Mesendoderm (in vitro differentiated cells): ENCODE data around the gene NXN.
"Not testable (repeated sequence)": the region's sequence is repeated elsewhere in the genome, so short reads cannot be mapped to it uniquely, and the experiment has no call there.

ENCODE experiments used
- DNase-seq: peaks from one replicate; pipeline ENCODE4 v3.0.0; 2013
- H2AK5ac ChIP-seq: 2 replicates; pipeline ENCODE4 v1.6.1; 2013; ENCODE audit warnings: low read length, inconsistent platforms
- H2BK120ac ChIP-seq: 2 replicates; pipeline ENCODE4 v1.6.1; 2013; ENCODE audit warnings: low read depth, mild to moderate bottlenecking, low read length, moderate library complexity, mixed read lengths
- H2BK15ac ChIP-seq: replicated peaks from 2 replicates; pipeline ENCODE4 v1.6.1; 2013; ENCODE audit warnings: low read depth, mild to moderate bottlenecking, moderate library complexity
- H2BK5ac ChIP-seq: 2 replicates; pipeline ENCODE4 v1.6.1; 2013; ENCODE audit warnings: low read length, inconsistent platforms
- H3K18ac ChIP-seq: 2 replicates; pipeline ENCODE4 v1.6.1; 2013; ENCODE audit warnings: mild to moderate bottlenecking, low read length, mixed read lengths
- H3K23ac ChIP-seq: one replicate; pipeline ENCODE4 v1.6.1; 2013; ENCODE audit warnings: low read length
- H3K27ac ChIP-seq: 2 replicates; pipeline ENCODE4 v1.5.1; 2013; ENCODE audit warnings: low read depth, mild to moderate bottlenecking, inconsistent platforms, low read length, moderate library complexity
- H3K27me3 ChIP-seq: 2 replicates; pipeline ENCODE4 v1.6.1; 2013; ENCODE audit warnings: low read length, control low read depth, mild to moderate bottlenecking, inconsistent platforms; ENCODE audit not compliant: insufficient read depth, poor library complexity
- H3K36me3 ChIP-seq: 2 replicates; pipeline ENCODE4 v1.6.1; 2013; ENCODE audit warnings: low read length, inconsistent platforms; ENCODE audit not compliant: control insufficient read depth, insufficient read depth
- H3K4ac ChIP-seq: one replicate; pipeline ENCODE4 v1.6.1; 2013; ENCODE audit warnings: low read depth, mild to moderate bottlenecking, low read length, moderate library complexity
- H3K4me1 ChIP-seq: 2 replicates; pipeline ENCODE4 v1.6.1; 2013; ENCODE audit warnings: low read depth, low read length, inconsistent platforms; ENCODE audit not compliant: control insufficient read depth
- H3K4me2 ChIP-seq: 2 replicates; pipeline ENCODE4 v1.6.1; 2013; ENCODE audit warnings: low read length
- H3K4me3 ChIP-seq: 2 replicates; pipeline ENCODE4 v1.5.1; 2013; ENCODE audit warnings: mild to moderate bottlenecking, low read length
- H3K56ac ChIP-seq: one replicate; pipeline ENCODE4 v1.6.1; 2013; ENCODE audit warnings: low read length
- H3K79me1 ChIP-seq: 2 replicates; pipeline ENCODE4 v1.6.1; 2013; ENCODE audit warnings: low read length, inconsistent platforms
- H3K79me2 ChIP-seq: 2 replicates; pipeline ENCODE4 v1.6.1; 2013; ENCODE audit warnings: mild to moderate bottlenecking, low read length; ENCODE audit not compliant: control insufficient read depth, insufficient read depth
- H3K9ac ChIP-seq: 2 replicates; pipeline ENCODE4 v1.6.1; 2013; ENCODE audit warnings: low read length, inconsistent platforms
- H4K5ac ChIP-seq: one replicate; pipeline ENCODE4 v1.6.1; 2013; ENCODE audit warnings: low read length
- H4K8ac ChIP-seq: one replicate; pipeline ENCODE4 v1.6.1; 2013; ENCODE audit warnings: low read depth, mild to moderate bottlenecking, control low read depth, low read length, moderate library complexity
- WGBS: extraction: QIAGEN DNeasy Blood & Tissue Kit; methylation state at CpG from one replicate; pipeline ENCODE4 v1.1.7; 2013; ENCODE audit warnings: low lambda C conversion rate, missing lambda C conversion rate; ENCODE audit not compliant: insufficient coverage; ENCODE audit errors: extremely low coverage; 5-methylcytosine and 5-hydroxymethylcytosine counted together

NXN gene

DNA sequence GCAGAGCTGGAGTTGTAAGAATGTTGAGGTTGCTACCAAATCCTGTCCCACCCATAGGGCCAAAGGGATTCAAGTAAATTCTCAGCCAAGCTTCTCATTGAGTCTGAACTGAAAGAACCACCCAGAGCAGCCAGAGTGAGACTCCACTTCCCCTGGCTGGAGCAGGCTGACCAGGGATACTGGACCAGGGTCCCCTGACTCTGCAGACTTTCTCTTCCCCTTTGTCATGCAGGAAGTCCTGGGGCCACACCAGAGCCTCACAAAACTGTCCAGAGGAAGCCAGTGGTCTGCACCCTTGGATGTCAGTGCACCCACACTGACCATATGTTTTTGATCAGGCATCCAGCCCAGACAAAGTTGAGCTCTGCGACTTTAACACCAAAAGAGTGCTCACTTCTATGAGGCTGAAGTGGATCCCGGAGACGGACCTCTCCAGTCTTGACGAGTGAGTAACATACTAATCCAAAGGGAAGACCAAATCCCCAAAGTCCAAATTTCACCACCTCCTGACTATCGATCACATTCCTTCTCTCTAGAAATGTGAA, 4.1 kb downstream of the NXN start:
- no peak for DNase-seq
- H3K4me3 ChIP-seq, result no peak overlapping the region

DNA sequence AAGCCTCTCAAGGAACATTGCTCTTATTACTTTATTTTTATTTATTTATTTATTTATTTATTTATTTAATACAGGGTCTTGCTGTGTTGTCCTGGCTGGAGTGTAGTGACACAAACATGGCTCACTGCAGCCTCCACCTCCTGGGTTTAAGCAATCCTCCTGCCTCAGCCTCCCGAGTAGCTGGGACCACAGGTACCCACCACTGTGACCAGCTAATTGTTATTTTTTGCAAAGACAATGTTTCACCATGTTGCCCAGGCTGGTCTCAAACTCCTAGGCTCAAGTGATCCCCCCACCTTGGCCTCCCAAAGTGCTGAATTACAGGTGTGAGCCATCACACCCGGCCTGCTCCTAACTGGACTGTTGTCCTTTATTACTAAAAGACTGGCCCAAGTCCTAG, 4.8 kb downstream of the NXN start:
- H3K4ac ChIP-seq, H3K79me1 ChIP-seq, H3K27me3 ChIP-seq, H2BK5ac ChIP-seq, H3K4me3 ChIP-seq, H3K9ac ChIP-seq, H3K36me3 ChIP-seq, H3K56ac ChIP-seq, H3K27ac ChIP-seq, DNase-seq, H3K4me2 ChIP-seq, H4K5ac ChIP-seq, H2BK120ac ChIP-seq, H3K4me1 ChIP-seq, H4K8ac ChIP-seq, H2BK15ac ChIP-seq, H3K23ac ChIP-seq, H2AK5ac ChIP-seq: not testable (repeated sequence)
- Histone ChIP-seq H3K79me2 (peaks cover 89% of the 10 kb centered on the region), H3K18ac (peak overlapping the region; percentile 28)
- no CpG with 5 or more reads among the region's 2 CpGs for WGBS

More for the DNA sequence above, 4.1 kb downstream of the NXN start:
- peak overlapping the region; percentile 51 for H3K9ac ChIP-seq
- H2BK120ac ChIP-seq, result no peak overlapping the region
- H3K27me3 ChIP-seq, result no peaks in the 10 kb centered on the region
- H3K56ac ChIP-seq, result peak overlapping the region; percentile 54
- H2BK15ac ChIP-seq, result no peak overlapping the region
- no peak overlapping the region for H3K4ac ChIP-seq
- H3K36me3 ChIP-seq, result no peaks in the 10 kb centered on the region
- H4K5ac ChIP-seq, result no peak overlapping the region
- H3K4me2 ChIP-seq, result peak overlapping the region; percentile 10
- H3K4me1 ChIP-seq, result peaks cover 6% of the 10 kb centered on the region
- H3K27ac ChIP-seq, result no peak overlapping the region
- no peak overlapping the region for H4K8ac ChIP-seq
- no CpG with 5 or more reads among the region's 5 CpGs for WGBS
- no peak overlapping the region for H2AK5ac ChIP-seq
- H2BK5ac ChIP-seq, result no peak overlapping the region
- peak overlapping the region; percentile 48 for H3K23ac ChIP-seq
- peak overlapping the region; percentile 28 for H3K18ac ChIP-seq
- H3K79me1 ChIP-seq, result peaks cover 4% of the 10 kb centered on the region
- H3K79me2 ChIP-seq, result peaks cover 82% of the 10 kb centered on the region

DNA sequence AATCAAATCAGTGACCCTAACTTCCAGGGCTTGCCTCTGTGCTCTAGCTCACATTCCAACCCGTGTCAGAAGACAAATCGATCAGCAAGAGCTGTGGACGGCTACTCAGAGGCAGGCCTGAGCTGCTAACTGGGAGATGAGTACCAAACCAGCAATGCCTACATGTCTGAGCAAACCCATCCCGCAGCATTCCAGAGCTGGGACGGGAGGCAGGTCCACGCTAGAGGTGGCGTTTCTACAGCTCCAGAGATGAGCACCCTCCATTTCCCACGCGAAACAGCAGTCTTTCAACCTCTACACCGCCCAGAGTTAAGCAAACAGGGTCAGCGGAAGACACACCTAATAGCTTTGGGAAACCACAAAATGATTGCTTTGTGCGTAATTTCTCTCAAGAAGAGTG, 6.5 kb downstream of the NXN start:
- H2BK15ac ChIP-seq, result no peak overlapping the region
- no peaks in the 10 kb centered on the region for H3K27me3 ChIP-seq
- no peaks in the 10 kb centered on the region for H3K36me3 ChIP-seq
- H3K4me1 ChIP-seq, result peaks cover 17% of the 10 kb centered on the region
- H3K79me1 ChIP-seq, result peaks cover 4% of the 10 kb centered on the region
- H2BK120ac ChIP-seq, result no peak overlapping the region
- no peak overlapping the region for H2AK5ac ChIP-seq
- no peak overlapping the region for H3K4me2 ChIP-seq
- H3K4me3 ChIP-seq, result no peak overlapping the region
- no peak overlapping the region for H4K8ac ChIP-seq
- H3K9ac ChIP-seq, result peak overlapping the region; percentile 0
- no peak overlapping the region for H3K27ac ChIP-seq
- no peak overlapping the region for H3K56ac ChIP-seq
- H3K23ac ChIP-seq, result no peak overlapping the region
- peak; percentile 89 for DNase-seq
- no peak overlapping the region for H3K4ac ChIP-seq
- no peak overlapping the region for H4K5ac ChIP-seq
- no CpG with 5 or more reads among the region's 12 CpGs for WGBS
- H3K18ac ChIP-seq, result no peak overlapping the region
- H2BK5ac ChIP-seq, result no peak overlapping the region
- H3K79me2 ChIP-seq, result peaks cover 94% of the 10 kb centered on the region

DNA sequence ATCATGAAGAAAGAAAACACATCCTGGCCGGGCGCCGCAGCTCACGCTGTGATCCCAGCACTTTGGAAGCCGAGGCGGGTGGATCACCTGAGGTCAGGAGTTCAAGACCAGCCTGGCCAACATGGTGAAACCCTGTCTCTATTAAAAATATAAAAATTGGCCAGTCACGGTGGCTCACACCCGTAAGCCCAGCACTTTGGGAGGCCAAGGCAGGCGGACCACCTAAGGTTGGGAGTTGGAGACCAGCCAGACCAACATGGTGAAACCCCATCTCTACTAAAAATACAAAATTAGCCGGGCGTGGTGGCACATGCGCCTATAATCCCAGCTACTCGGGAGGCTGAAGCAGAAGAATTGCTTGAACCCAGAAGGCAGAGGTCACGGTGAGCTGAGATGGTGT, 7.7 kb downstream of the NXN start:
- H4K5ac ChIP-seq, H2BK5ac ChIP-seq, H3K27me3 ChIP-seq, H3K27ac ChIP-seq, H3K4me3 ChIP-seq, H3K79me1 ChIP-seq, H3K4ac ChIP-seq, H3K36me3 ChIP-seq, H2BK15ac ChIP-seq, H3K9ac ChIP-seq, DNase-seq, H3K4me2 ChIP-seq, H3K56ac ChIP-seq, H3K23ac ChIP-seq, H3K18ac ChIP-seq, H4K8ac ChIP-seq, H2BK120ac ChIP-seq, H2AK5ac ChIP-seq: not testable (repeated sequence)
- H3K4me1 ChIP-seq, result peaks cover 15% of the 10 kb centered on the region
- WGBS, result no CpG with 5 or more reads among the region's 14 CpGs
- peaks cover 93% of the 10 kb centered on the region for H3K79me2 ChIP-seq

DNA sequence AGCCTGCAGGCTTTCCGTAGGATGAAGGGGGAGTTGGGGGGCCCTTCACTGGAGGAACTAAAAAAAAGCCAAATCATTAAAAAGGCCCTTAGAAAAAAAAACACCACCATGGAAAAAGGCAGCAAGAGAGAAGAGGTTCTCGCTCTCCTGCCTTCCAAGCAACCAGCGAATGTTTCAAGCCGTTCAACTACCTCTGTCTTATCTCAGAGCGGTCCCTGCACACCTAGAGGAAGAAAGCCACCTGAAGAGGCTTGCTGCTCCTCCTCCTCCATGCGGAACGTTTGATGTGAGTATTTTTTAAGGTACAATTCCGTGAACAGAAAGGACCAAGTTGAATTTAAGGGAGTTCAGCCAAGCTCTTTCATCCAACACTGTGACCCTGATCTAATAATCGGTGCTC, 9.2 kb downstream of the NXN start:
- no CpG with 5 or more reads among the region's 9 CpGs for WGBS
- Histone ChIP-seq H2BK5ac (no peak overlapping the region), H2BK120ac (no peak overlapping the region), H3K79me1 (peaks cover 2% of the 10 kb centered on the region), H3K4me1 (peaks cover 13% of the 10 kb centered on the region), H3K4me2 (no peak overlapping the region), H2AK5ac (no peak overlapping the region), H3K4ac (no peak overlapping the region), H3K9ac (peak overlapping the region; percentile 38), H3K56ac (peak overlapping the region; percentile 4), H4K8ac (no peak overlapping the region), H4K5ac (no peak overlapping the region), H3K4me3 (no peak overlapping the region), H3K36me3 (no peaks in the 10 kb centered on the region), H3K27ac (no peak overlapping the region), H3K18ac (peak overlapping the region; percentile 54), H3K23ac (no peak overlapping the region), H3K27me3 (no peaks in the 10 kb centered on the region), H2BK15ac (no peak overlapping the region), H3K79me2 (peaks cover 92% of the 10 kb centered on the region)
- no peak for DNase-seq

DNA sequence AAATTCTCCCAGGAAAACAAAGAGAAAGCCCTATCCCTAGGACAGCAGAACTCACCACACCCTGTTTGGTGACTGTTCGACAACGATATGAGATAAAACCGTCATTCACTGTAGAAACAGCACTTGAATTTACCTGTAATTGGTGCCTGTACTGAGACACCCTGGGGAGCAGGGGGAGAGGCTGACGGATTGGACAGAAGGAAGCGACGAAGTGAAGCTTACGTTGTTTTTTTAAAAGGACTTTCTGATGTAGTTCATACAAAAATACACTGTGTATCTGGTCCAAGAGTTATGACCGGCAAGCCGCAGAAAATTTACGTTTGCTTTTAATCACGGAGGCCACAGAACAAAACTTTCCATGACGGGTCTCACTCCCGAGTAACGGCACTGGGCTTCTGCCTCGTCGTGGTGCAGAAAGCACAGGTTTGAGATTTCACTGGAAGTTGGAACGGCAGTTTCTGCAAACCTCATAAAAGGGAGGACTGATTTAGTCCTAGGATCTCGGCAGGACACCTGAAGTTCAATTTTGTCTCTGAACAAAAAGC, 9.7 kb downstream of the NXN start:
- Histone ChIP-seq H2AK5ac (no peak overlapping the region), H2BK15ac (no peak overlapping the region), H3K79me2 (peaks cover 92% of the 10 kb centered on the region), H4K5ac (no peak overlapping the region), H3K27me3 (no peaks in the 10 kb centered on the region), H3K9ac (peak overlapping the region; percentile 38), H3K79me1 (no peaks in the 10 kb centered on the region), H3K56ac (peak overlapping the region; percentile 75), H3K4me3 (no peak overlapping the region), H3K36me3 (no peaks in the 10 kb centered on the region), H2BK5ac (no peak overlapping the region), H3K4ac (no peak overlapping the region), H3K18ac (peak overlapping the region; percentile 54), H3K4me1 (peaks cover 17% of the 10 kb centered on the region), H4K8ac (no peak overlapping the region), H2BK120ac (no peak overlapping the region), H3K4me2 (no peak overlapping the region), H3K23ac (no peak overlapping the region), H3K27ac (no peak overlapping the region)
- no peak for DNase-seq
- no CpG with 5 or more reads among the region's 18 CpGs for WGBS
